GM23338 (cell line): ENCODE results near the gene PRPF6. TPM values are rescaled to one million over a fixed set of nuclear protein-coding genes. Genes with fewer than 3 reads are reported as not detected.

Experiments used
- ATAC-seq: fragments of 200-7000 bp; cut with Tn5 transposase; 3 replicates; pipeline ENCODE4 v1.9.1; 2020
- DNase-seq: peaks from one replicate; pipeline ENCODE4 v3.0.0-alpha.2; 2015; ENCODE audit warnings: low spot score
- H2AFZ ChIP-seq: fragments of 200-600 bp; sonication (generic); 2 replicates; pipeline ENCODE4 v1.8.0; 2016; ENCODE audit warnings: antibody characterized with exemption, mild to moderate bottlenecking, moderate library complexity
- H3F3A ChIP-seq: fragments of 200-600 bp; sonication (generic); replicated peaks from 2 replicates; pipeline ENCODE4 v1.8.0; 2017; ENCODE audit warnings: antibody characterized with exemption, mixed run types, low read depth
- H3K27ac ChIP-seq: fragments of 200-600 bp; sonication (generic); 2 replicates; pipeline ENCODE4 v1.6.1; 2016; ENCODE audit warnings: low read depth
- H3K27me3 ChIP-seq: fragments of 200-600 bp; sonication (generic); 2 replicates; pipeline ENCODE4 v1.8.0; 2016; ENCODE audit warnings: mild to moderate bottlenecking, mixed run types, moderate library complexity; ENCODE audit not compliant: insufficient read depth
- H3K36me3 ChIP-seq: fragments of 200-600 bp; sonication (generic); 2 replicates; pipeline ENCODE4 v1.8.0; 2016; ENCODE audit warnings: mild to moderate bottlenecking; ENCODE audit not compliant: insufficient read depth
- H3K4me1 ChIP-seq: fragments of 200-600 bp; sonication (generic); 2 replicates; pipeline ENCODE4 v1.8.0; 2016; ENCODE audit warnings: mild to moderate bottlenecking, moderate library complexity; ENCODE audit not compliant: insufficient read depth
- H3K4me2 ChIP-seq: fragments of 200-600 bp; sonication (generic); 2 replicates; pipeline ENCODE4 v1.7.1; 2017; ENCODE audit warnings: mixed run types
- H3K4me3 ChIP-seq: fragments of 200-600 bp; sonication (generic); 2 replicates; pipeline ENCODE4 v1.6.1; 2016; ENCODE audit warnings: mixed run types
- H3K79me2 ChIP-seq: fragments of 200-600 bp; sonication (generic); replicated peaks from 2 replicates; pipeline ENCODE4 v1.8.0; 2017; ENCODE audit warnings: mild to moderate bottlenecking; ENCODE audit not compliant: insufficient read depth
- H3K9me2 ChIP-seq: fragments of 200-600 bp; sonication (generic); 2 replicates; pipeline ENCODE4 v1.8.0; 2017; ENCODE audit not compliant: insufficient read depth
- H4K20me1 ChIP-seq: fragments of 200-600 bp; sonication (generic); replicated peaks from 2 replicates; pipeline ENCODE4 v1.8.0; 2017; ENCODE audit warnings: mild to moderate bottlenecking; ENCODE audit not compliant: insufficient read depth
- H3K27ac Mint-ChIP-seq: 2 replicates; pipeline ENCODE4 v1.8.0; 2020; ENCODE audit warnings: inconsistent platforms, mild to moderate bottlenecking, moderate library complexity, mixed read lengths
- H3K27me3 Mint-ChIP-seq: 3 replicates; pipeline ENCODE4 v1.8.0; 2022; ENCODE audit warnings: low read depth, mild to moderate bottlenecking, moderate library complexity, mixed read lengths, inconsistent platforms; ENCODE audit not compliant: insufficient read depth, poor library complexity
- H3K36me3 Mint-ChIP-seq: 3 replicates; pipeline ENCODE4 v1.8.0; 2021; ENCODE audit warnings: low read depth, mild to moderate bottlenecking, inconsistent platforms, moderate library complexity, mixed read lengths
- H3K4me1 Mint-ChIP-seq: 3 replicates; pipeline ENCODE4 v1.8.0; 2020; ENCODE audit warnings: mild to moderate bottlenecking, inconsistent platforms, mixed read lengths
- H3K4me3 Mint-ChIP-seq: 3 replicates; pipeline ENCODE4 v1.8.0; 2021; ENCODE audit warnings: moderate library complexity, mild to moderate bottlenecking, inconsistent platforms, mixed read lengths
- H3K9me3 Mint-ChIP-seq: 3 replicates; pipeline ENCODE4 v1.8.0; 2020; ENCODE audit warnings: moderate library complexity, mild to moderate bottlenecking, inconsistent platforms, mixed read lengths
- CREB1 ChIP-seq: fragments of 250-450 bp; sonication (Bioruptor Pico); IDR thresholded peaks from 2 replicates; pipeline ENCODE4 v1.5.0; 2020; ENCODE audit warnings: low read depth, mild to moderate bottlenecking, moderate library complexity
- JUNB ChIP-seq: IDR thresholded peaks from one replicate; pipeline ENCODE4 v1.6.1; 2016; ENCODE audit warnings: antibody characterized with exemption; ENCODE audit not compliant: unreplicated experiment
- POLR2AphosphoS5 ChIP-seq: IDR thresholded peaks from 2 replicates; pipeline ENCODE4 v1.6.1; 2016; ENCODE audit warnings: antibody characterized with exemption, low read depth
- STAT1 ChIP-seq: IDR thresholded peaks from one replicate; pipeline ENCODE4 v1.6.1; 2016; ENCODE audit warnings: antibody characterized with exemption; ENCODE audit not compliant: unreplicated experiment
- ZNF114 ChIP-seq: fragments of 250-450 bp; sonication (Bioruptor Pico); IDR thresholded peaks from 2 replicates; pipeline ENCODE4 v1.5.0; 2020; ENCODE audit warnings: mild to moderate bottlenecking, moderate library complexity
- polyA plus RNA-seq: library from polyadenylated mRNA; unstranded; fragments of >200 nt; fragmentation: Nextera tagmentation; extraction: Ambion mirVana; gene quantifications from 2 replicates; pipeline ENCODE4 v1.2.1, GENCODE V29; 2016
- total RNA-seq: library from RNA; depleted of rRNA; stranded (reverse); fragments of >200 nt; shearing (Covaris generic); gene quantifications from 2 replicates; pipeline ENCODE4 v1.2.3, GENCODE V29; 2014
- TF ChIP-seq, protein P1 (sequence below): fragments of 250-450 bp; sonication (Bioruptor Pico); IDR thresholded peaks from 2 replicates; pipeline ENCODE4 v1.5.0; 2020; ENCODE audit warnings: mild to moderate bottlenecking, moderate library complexity
- TF ChIP-seq, protein P2 (sequence below), 2 experiments: fragments of 200-600 bp in 1 of 2; sonication (generic) in 1 of 2; conservative IDR thresholded peaks; 2 replicates each; pipeline versions ENCODE4 v1.5.1 to v1.6.1; 2016 to 2017; ENCODE audit warnings: antibody characterized with exemption in 2 of 2, low read depth in 2 of 2, mild to moderate bottlenecking in 2 of 2, moderate library complexity in 1 of 2

PRPF6 gene
- total and polyA plus RNA-seq, 2 experiments from 2014 or later, result 53.8 to 79.9 TPM

DNA sequence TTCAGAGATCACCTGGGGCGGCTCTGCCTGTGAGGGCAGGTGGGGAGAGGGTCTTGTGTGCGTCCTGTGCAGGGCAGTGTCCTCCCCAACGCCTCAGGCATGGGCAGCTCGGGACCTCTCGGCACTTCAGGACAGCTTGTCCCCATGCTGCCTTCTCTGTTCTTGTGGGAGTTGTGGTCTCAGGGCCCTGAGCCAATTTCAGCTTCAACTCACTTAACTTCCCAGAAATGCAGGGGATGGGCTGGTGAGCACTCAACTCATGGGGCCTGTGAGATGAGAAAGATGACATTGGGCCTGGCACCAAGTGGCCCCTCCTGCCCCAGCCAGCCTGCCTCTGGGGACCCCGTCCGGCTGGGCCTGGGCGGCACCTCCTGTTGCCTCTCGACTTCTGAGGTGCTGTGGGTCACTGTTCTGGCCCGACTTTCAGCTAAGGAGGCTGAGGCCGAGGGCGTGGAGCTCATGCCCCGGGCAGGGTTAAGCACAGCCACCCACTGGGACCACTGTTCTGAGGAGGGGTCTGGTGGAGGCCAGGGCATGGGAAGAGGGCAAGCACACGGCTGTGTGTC, 91.6 kb downstream of the PRPF6 start (continued):
- TF ChIP-seq, protein P1, sequence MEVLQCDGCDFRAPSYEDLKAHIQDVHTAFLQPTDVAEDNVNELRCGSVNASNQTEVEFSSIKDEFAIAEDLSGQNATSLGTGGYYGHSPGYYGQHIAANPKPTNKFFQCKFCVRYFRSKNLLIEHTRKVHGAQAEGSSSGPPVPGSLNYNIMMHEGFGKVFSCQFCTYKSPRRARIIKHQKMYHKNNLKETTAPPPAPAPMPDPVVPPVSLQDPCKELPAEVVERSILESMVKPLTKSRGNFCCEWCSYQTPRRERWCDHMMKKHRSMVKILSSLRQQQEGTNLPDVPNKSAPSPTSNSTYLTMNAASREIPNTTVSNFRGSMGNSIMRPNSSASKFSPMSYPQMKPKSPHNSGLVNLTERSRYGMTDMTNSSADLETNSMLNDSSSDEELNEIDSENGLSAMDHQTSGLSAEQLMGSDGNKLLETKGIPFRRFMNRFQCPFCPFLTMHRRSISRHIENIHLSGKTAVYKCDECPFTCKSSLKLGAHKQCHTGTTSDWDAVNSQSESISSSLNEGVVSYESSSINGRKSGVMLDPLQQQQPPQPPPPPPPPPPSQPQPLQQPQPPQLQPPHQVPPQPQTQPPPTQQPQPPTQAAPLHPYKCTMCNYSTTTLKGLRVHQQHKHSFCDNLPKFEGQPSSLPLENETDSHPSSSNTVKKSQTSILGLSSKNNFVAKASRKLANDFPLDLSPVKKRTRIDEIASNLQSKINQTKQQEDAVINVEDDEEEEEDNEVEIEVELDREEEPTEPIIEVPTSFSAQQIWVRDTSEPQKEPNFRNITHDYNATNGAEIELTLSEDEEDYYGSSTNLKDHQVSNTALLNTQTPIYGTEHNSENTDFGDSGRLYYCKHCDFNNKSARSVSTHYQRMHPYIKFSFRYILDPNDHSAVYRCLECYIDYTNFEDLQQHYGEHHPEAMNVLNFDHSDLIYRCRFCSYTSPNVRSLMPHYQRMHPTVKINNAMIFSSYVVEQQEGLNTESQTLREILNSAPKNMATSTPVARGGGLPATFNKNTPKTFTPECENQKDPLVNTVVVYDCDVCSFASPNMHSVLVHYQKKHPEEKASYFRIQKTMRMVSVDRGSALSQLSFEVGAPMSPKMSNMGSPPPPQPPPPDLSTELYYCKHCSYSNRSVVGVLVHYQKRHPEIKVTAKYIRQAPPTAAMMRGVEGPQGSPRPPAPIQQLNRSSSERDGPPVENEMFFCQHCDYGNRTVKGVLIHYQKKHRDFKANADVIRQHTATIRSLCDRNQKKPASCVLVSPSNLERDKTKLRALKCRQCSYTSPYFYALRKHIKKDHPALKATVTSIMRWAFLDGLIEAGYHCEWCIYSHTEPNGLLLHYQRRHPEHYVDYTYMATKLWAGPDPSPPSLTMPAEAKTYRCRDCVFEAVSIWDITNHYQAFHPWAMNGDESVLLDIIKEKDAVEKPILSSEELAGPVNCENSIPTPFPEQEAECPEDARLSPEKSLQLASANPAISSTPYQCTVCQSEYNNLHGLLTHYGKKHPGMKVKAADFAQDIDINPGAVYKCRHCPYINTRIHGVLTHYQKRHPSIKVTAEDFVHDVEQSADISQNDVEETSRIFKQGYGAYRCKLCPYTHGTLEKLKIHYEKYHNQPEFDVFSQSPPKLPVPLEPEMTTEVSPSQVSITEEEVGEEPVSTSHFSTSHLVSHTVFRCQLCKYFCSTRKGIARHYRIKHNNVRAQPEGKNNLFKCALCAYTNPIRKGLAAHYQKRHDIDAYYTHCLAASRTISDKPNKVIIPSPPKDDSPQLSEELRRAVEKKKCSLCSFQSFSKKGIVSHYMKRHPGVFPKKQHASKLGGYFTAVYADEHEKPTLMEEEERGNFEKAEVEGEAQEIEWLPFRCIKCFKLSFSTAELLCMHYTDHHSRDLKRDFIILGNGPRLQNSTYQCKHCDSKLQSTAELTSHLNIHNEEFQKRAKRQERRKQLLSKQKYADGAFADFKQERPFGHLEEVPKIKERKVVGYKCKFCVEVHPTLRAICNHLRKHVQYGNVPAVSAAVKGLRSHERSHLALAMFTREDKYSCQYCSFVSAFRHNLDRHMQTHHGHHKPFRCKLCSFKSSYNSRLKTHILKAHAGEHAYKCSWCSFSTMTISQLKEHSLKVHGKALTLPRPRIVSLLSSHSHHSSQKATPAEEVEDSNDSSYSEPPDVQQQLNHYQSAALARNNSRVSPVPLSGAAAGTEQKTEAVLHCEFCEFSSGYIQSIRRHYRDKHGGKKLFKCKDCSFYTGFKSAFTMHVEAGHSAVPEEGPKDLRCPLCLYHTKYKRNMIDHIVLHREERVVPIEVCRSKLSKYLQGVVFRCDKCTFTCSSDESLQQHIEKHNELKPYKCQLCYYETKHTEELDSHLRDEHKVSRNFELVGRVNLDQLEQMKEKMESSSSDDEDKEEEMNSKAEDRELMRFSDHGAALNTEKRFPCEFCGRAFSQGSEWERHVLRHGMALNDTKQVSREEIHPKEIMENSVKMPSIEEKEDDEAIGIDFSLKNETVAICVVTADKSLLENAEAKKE, result no peak
- no peak for TF ChIP-seq STAT1

DNA sequence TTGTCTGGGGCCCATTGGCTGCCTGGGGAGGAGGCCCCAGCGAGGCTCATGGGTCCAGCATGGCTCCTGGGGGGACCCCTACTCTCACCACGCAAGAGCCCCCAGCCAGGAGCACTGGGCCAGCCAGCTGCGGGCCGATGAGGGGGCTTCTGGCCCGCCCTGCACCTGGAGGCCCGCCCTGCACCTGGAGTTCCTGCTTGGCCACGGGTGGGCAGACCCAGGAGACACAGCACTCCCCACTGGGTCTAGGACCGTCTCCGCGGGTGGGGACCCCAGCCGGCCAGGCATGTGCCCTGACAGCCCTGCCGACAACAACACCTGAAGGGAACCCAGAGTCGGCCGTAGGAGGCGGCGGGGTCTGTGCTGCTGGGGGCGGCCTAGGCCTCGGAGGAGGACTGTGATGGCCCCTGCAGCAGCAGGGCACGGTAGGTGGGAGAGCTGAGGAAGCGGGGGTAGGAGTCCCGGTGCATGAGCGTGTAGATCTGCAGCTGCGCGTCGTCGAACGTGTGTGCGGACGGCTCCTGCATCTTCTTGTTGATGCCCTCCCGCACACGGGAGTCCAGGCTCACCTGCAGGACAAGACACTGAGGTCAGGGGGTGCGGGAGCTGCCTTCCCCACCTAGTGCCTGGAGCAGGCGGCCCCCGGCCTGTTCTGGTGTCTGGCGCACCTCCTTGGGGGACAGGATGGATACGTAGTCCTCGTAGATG, 92.7 kb downstream of the PRPF6 start:
- Histone ChIP-seq H3K27me3 (no peaks in the 10 kb centered on the region), H3K4me2 (no peak overlapping the region), H3K36me3 (no peaks in the 10 kb centered on the region), H3F3A (no peaks in the 10 kb centered on the region), H3K27ac (no peak overlapping the region), H4K20me1 (no peaks in the 10 kb centered on the region), H3K79me2 (no peaks in the 10 kb centered on the region), H3K9me2 (no peaks in the 10 kb centered on the region), H2AFZ (no peak overlapping the region), H3K4me3 (no peak overlapping the region), H3K4me1 (peaks cover 6% of the 10 kb centered on the region; the same call in 1 of the 2 replicates)
- peaks cover 2% of the 10 kb centered on the region for H3K27me3 Mint-ChIP-seq
- ATAC-seq (no peak), DNase-seq (no peak)
- H3K27ac Mint-ChIP-seq, result no peak overlapping the region
- H3K4me3 Mint-ChIP-seq, result no peak overlapping the region
- H3K4me1 Mint-ChIP-seq, result peaks cover 4% of the 10 kb centered on the region; the same call in 1 of the 3 replicates
- peaks cover 2% of the 10 kb centered on the region; the same call in 1 of the 3 replicates for H3K36me3 Mint-ChIP-seq
- H3K9me3 Mint-ChIP-seq, result no peaks in the 10 kb centered on the region
- TF ChIP-seq, protein P1, result no peak
- TF ChIP-seq, protein P2, sequence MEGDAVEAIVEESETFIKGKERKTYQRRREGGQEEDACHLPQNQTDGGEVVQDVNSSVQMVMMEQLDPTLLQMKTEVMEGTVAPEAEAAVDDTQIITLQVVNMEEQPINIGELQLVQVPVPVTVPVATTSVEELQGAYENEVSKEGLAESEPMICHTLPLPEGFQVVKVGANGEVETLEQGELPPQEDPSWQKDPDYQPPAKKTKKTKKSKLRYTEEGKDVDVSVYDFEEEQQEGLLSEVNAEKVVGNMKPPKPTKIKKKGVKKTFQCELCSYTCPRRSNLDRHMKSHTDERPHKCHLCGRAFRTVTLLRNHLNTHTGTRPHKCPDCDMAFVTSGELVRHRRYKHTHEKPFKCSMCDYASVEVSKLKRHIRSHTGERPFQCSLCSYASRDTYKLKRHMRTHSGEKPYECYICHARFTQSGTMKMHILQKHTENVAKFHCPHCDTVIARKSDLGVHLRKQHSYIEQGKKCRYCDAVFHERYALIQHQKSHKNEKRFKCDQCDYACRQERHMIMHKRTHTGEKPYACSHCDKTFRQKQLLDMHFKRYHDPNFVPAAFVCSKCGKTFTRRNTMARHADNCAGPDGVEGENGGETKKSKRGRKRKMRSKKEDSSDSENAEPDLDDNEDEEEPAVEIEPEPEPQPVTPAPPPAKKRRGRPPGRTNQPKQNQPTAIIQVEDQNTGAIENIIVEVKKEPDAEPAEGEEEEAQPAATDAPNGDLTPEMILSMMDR (conservative IDR thresholded peaks at IDR 0.05; ENCODE audit: low read depth in 2 of 2), result no peak
- TF ChIP-seq JUNB, result no peak
- TF ChIP-seq ZNF114 (CRISPR knock-in tag), result no peak
- TF ChIP-seq POLR2AphosphoS5, result no peak
- TF ChIP-seq CREB1 (CRISPR knock-in tag), result no peak
